Measurements from ENCODE around the gene CUEDC1.

DNA sequence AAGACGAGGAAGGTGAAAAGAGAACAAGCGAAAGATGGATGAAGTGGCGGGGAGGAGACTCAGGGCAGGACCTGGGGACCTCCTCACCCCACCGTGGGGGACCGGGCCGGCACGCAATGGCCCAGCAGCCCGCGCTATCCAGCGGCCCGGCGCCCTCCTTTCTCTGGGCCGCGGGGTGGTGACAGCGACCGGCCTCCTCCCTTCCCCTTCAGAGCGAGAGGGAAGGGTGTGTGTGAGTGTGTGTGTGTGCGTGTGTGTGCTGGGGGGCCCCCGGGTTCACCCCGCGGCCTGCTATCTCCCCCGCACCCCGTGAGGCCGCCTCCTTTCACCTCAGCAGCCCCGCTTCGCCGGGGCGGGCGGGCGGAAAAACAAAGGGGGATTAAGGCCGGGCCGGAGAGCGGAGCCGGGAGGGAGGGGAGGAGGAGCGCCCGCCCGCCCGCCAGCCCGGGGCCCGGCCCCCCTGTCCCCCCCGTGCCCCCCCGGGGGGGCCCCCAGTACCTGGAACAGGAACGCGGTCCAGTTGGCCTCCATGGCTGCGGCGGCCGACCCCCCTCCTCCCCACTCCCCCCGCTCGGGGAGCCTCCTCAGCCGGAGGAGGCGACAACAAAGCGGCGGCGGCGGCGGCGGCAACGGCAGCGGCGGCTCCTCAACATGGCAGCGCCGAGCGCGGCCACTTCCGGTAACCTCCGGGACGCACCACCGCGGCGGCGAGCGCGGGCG lies 32.5 kb upstream of the CUEDC1 start, which contains the start of gene VEZF1:
- TF ChIP-seq, protein P1, sequence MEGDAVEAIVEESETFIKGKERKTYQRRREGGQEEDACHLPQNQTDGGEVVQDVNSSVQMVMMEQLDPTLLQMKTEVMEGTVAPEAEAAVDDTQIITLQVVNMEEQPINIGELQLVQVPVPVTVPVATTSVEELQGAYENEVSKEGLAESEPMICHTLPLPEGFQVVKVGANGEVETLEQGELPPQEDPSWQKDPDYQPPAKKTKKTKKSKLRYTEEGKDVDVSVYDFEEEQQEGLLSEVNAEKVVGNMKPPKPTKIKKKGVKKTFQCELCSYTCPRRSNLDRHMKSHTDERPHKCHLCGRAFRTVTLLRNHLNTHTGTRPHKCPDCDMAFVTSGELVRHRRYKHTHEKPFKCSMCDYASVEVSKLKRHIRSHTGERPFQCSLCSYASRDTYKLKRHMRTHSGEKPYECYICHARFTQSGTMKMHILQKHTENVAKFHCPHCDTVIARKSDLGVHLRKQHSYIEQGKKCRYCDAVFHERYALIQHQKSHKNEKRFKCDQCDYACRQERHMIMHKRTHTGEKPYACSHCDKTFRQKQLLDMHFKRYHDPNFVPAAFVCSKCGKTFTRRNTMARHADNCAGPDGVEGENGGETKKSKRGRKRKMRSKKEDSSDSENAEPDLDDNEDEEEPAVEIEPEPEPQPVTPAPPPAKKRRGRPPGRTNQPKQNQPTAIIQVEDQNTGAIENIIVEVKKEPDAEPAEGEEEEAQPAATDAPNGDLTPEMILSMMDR (IDR thresholded peaks at IDR 0.05) = no peak
- no peak for TF ChIP-seq POLR2A (IDR thresholded peaks at IDR 0.05)

All from lower leg skin (tissue), 3 donors.